ENCODE measurements around the gene HNF4A. TPM values are rescaled to one million over a fixed set of nuclear protein-coding genes. Genes with fewer than 3 reads are reported as not detected.

The HNF4A gene
- total and polyA plus RNA-seq, 2 of the 13 experiments (the other 11 are each of a cell fraction or from before 2014, with no cell fraction given), result 80.9 to 169 TPM

- TF ChIP-seq, protein P1, sequence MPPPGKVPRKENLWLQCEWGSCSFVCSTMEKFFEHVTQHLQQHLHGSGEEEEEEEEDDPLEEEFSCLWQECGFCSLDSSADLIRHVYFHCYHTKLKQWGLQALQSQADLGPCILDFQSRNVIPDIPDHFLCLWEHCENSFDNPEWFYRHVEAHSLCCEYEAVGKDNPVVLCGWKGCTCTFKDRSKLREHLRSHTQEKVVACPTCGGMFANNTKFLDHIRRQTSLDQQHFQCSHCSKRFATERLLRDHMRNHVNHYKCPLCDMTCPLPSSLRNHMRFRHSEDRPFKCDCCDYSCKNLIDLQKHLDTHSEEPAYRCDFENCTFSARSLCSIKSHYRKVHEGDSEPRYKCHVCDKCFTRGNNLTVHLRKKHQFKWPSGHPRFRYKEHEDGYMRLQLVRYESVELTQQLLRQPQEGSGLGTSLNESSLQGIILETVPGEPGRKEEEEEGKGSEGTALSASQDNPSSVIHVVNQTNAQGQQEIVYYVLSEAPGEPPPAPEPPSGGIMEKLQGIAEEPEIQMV (CRISPR knock-in tag; IDR thresholded peaks at IDR 0.05; ENCODE audit: low read depth), result no peak
- no peak for TF ChIP-seq HNF4A (CRISPR knock-in tag; IDR thresholded peaks at IDR 0.05)
- TF ChIP-seq ZNF510 (CRISPR knock-in tag; IDR thresholded peaks at IDR 0.05; ENCODE audit: low read depth), result no peak
- no peak for TF ChIP-seq RORA (CRISPR knock-in tag; IDR thresholded peaks at IDR 0.05)
- no peak for TF ChIP-seq ZNF333 (CRISPR knock-in tag; IDR thresholded peaks at IDR 0.05; ENCODE audit: borderline replicate concordance)
- TF ChIP-seq JUND (CRISPR knock-in tag; IDR thresholded peaks at IDR 0.05), result no peak
- TF ChIP-seq, protein P2, sequence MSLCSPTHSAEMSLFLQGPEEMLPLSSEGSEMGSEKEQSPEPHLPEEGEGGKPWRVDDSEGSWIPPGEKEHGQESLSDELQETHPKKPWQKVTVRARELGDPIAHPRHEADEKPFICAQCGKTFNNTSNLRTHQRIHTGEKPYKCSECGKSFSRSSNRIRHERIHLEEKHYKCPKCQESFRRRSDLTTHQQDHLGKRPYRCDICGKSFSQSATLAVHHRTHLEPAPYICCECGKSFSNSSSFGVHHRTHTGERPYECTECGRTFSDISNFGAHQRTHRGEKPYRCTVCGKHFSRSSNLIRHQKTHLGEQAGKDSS (CRISPR knock-in tag; IDR thresholded peaks at IDR 0.05; ENCODE audit: borderline replicate concordance, low read depth), result no peak
- 0 out of 2 replicates have a peak, but pooled peaks have one; percentile 2 for TF ChIP-seq SALL1 (CRISPR knock-in tag; IDR thresholded peaks at IDR 0.05)
- TF ChIP-seq TRAFD1 (CRISPR knock-in tag; IDR thresholded peaks at IDR 0.05; ENCODE audit: borderline replicate concordance), result no peak
- TF ChIP-seq ZNF557 (CRISPR knock-in tag; IDR thresholded peaks at IDR 0.05), result no peak
- peak; percentile 48; the same call in 1 of the 2 replicates for TF ChIP-seq ZXDC (CRISPR knock-in tag; IDR thresholded peaks at IDR 0.05)
- TF ChIP-seq SOX13 (IDR thresholded peaks at IDR 0.05), result no peak
- no peak for TF ChIP-seq SOX13 (CRISPR knock-in tag; conservative IDR thresholded peaks at IDR 0.05 in 1 of 2, IDR thresholded peaks at IDR 0.05 in 1 of 2)
- no peak for TF ChIP-seq TAF1 (CRISPR knock-in tag; IDR thresholded peaks at IDR 0.05)
- TF ChIP-seq ZNF678 (CRISPR knock-in tag; IDR thresholded peaks at IDR 0.05), result no peak
- TF ChIP-seq, protein P3, sequence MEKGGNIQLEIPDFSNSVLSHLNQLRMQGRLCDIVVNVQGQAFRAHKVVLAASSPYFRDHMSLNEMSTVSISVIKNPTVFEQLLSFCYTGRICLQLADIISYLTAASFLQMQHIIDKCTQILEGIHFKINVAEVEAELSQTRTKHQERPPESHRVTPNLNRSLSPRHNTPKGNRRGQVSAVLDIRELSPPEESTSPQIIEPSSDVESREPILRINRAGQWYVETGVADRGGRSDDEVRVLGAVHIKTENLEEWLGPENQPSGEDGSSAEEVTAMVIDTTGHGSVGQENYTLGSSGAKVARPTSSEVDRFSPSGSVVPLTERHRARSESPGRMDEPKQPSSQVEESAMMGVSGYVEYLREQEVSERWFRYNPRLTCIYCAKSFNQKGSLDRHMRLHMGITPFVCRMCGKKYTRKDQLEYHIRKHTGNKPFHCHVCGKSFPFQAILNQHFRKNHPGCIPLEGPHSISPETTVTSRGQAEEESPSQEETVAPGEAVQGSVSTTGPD (CRISPR knock-in tag; IDR thresholded peaks at IDR 0.05), result no peak
- TF ChIP-seq ZNF605 (CRISPR knock-in tag; IDR thresholded peaks at IDR 0.05), result no peak
Measured at GRCh38 chr20:44461803-44462174, 106.3 kb downstream of the HNF4A start (continued).
